Stimulated activated CD4-positive, alpha-beta T cell treated with anti-CD3 and anti-CD28 coated beads, Interleukin-4, amount 100 ng/mL, for 1 hour (primary cell): ENCODE results near the gene HLA-DMA.

Experiments used
- DNase-seq: peaks from one replicate; pipeline ENCODE4 v3.0.0-alpha.2; 2020

HLA-DMA gene

GRCh38 chr6:32952817-32953739 lies at the start of gene HLA-DMA:
Gene HLA-DMA, minus strand, starts transcription at chr6:32953097. Its CDS starts 61 bp downstream, at chr6:32953036.
- peak; percentile 59 for DNase-seq

DNA sequence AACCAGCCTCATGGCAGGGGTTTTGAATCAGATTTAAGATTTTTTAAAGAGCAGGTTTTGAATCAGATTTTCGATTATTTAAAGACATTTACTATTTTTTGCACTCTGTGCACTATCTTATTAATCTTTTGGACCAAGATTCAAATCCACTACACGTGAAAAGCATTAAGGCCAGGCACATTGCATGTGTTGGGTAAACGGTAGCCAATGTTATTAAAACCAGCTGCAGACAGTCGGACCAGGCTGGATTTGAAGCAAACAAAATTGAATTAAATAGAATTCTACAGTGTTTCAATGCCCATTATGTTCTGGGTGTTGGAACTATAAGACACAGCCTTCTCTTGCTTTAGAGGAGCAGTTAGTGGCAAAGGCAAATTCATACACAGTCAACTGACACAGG lies 48.8 kb upstream of the HLA-DMA start:
- DNase-seq = no peak

DNA sequence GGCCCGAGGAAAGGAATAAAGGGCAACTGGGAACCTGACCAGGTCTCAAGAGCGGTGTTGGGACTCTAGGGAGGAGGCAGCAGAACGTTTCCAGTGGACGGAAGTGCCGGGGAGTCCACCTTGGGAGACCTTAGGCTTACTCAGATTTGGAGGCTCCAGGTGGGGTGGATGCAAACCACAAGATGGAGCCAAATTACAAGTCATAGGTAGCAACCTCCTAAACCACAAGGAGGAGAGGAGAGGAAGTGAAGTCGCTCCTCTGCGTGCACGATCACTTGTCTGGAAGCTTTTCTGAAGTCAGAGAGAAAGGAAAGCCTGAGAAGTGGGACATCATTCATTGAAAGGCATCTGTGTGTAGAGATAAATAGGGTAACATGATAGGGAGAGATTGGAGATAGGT lies 47.2 kb upstream of the HLA-DMA start:
- no peak for DNase-seq

GRCh38 chr6:32995448-32995847 lies 42.6 kb upstream of the HLA-DMA start:
- DNase-seq = no peak

DNA sequence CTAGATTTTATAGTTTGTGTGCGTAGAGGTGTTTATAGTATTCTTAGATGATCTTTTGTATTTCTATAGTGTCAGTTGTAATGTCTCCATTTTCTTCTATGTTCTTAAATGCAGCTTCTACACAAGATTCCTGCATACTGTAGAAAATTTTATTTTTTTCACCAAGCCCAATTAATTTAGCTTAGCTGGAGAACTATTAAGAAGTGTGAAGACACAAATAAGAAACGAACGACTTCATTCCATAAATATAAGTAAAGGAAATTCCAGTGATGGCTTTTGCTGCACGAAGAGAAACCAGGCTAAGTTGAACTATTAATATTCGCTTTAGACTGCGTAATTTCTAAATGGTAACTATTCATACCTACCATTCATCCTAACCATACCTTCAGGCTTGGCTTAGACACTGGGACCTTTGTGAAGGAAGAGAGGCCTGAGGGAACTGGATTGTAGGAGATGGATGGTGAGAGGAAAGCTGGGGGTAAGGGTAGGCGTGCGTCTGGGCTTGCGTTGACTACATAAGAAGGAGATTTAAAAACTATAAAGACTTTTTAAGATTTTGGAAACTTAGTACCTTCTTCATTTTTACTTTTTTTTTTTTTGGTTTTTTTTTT lies 40.6 kb upstream of the HLA-DMA start:
- DNase-seq = no peak

GRCh38 chr6:32991972-32992371 lies 39.1 kb upstream of the HLA-DMA start:
- DNase-seq = no peak

- no peak for DNase-seq
Measured at GRCh38 chr6:32989368-32989767, 36.5 kb upstream of the HLA-DMA start.

- peak; percentile 93 for DNase-seq
Measured at GRCh38 chr6:32984622-32985389, 31.9 kb upstream of the HLA-DMA start.

- DNase-seq = no peak
Measured at GRCh38 chr6:32983964-32984621, 31.2 kb upstream of the HLA-DMA start.

GRCh38 chr6:32983493-32983848 lies 30.6 kb upstream of the HLA-DMA start:
- DNase-seq = no peak

DNA sequence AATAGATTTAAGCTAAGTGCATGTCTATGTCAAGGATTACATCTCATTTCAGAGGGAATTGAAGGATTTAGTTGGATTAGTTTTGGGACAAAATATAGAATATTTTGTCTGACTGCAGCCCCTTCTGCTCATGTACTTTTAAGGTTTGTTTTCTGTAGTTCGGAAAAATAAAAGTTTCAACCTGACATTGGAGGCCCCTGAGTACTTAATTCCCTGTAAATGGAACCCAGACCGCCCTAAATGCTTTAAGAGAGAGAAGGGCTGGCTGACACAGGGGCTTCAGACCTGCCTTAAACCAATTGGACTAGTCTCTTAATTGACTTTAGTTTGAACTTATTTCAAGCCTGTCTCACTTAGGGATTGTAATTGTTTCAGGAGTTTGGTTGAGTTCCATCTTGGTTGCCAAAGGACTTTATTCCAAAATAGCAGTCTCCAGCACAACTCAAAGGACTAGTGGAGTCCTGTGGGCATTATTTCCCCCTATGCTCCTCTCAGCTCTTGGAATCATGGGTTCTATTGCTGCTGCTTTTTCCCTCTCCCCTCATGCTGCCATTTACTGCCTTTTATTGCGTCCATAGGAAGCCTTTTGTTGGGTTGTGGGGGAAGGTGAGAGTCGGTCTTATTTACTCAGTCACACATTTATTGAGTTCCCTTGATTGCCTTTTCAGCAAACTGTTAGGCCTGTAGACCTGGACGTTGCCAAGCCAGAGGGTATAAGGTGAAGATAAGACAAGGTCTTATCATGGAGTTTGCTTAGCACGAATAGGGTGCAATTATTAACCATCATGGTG lies 30.0 kb upstream of the HLA-DMA start:
- no peak for DNase-seq

DNA sequence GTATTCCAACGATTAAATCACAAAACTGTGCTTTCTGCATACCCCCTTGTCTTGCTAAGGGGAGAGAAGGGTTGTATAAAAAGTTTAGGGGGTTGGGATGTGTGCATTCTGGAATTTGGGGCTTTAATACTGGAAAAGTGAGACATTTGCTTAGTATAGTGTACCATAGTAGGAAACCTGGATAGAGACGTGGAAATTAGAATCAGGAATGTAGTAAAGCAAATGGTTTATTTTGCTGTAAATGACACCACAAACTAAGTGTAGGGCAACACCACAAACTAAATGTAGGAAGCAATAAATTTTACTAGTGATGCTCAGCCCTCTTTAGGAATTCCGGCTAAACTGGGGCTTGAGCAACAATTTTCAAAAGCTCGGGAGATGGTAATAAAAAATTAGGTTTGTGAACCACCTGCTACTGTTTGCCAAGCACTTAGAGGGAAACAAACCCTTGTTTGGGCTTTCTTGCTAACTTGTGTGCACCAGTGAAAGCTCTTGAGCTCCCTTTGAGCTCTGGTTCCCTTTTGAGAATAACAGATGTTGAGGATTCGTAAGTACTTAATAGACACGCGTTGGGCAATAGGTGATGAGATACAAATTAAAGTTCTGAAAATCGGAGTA lies 29.3 kb upstream of the HLA-DMA start:
- no peak for DNase-seq

GRCh38 chr6:32980488-32981038 lies 27.7 kb upstream of the HLA-DMA start:
- no peak for DNase-seq

DNA sequence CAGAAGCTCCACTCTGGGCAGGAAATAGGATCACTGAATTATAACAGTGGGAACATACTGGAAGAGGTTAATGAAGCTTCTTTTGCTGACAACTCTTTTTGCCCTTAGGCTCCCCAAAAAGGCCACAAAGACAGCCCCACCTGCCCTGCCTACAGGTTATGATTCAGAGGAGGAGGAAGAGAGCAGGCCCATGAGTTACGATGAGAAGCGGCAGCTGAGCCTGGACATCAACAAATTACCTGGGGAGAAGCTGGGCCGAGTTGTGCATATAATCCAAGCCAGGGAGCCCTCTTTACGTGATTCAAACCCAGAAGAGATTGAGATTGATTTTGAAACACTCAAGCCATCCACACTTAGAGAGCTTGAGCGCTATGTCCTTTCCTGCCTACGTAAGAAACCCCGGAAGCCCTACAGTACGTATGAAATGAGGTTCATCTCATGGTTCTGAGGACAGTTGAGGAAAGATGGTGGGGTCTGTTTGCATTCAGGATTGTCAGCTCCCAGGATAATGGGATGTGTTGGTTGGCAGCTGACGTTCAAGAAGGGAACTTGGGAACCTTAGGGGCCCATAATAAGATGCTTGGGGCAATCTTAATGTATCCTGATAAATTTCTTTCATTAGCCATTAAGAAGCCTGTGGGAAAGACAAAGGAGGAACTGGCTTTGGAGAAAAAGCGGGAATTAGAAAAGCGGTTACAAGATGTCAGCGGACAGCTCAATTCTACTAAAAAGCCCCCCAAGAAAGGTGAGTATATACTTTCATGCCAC lies 27.0 kb upstream of the HLA-DMA start:
- no peak for DNase-seq

DNA sequence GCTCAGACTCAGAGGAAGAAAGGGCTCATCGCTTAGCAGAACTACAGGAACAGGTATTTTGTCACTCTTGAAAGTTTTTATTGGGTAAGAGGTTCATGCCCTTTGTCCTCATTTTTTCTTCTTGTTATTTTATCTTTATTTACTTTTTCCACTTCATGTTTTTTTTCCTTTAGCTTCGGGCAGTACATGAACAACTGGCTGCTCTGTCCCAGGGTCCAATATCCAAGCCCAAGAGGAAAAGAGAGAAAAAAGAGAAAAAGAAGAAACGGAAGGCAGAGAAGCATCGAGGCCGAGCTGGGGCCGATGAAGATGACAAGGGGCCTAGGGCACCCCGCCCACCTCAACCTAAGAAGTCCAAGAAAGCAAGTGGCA lies 25.0 kb upstream of the HLA-DMA start:
- DNase-seq = no peak

DNA sequence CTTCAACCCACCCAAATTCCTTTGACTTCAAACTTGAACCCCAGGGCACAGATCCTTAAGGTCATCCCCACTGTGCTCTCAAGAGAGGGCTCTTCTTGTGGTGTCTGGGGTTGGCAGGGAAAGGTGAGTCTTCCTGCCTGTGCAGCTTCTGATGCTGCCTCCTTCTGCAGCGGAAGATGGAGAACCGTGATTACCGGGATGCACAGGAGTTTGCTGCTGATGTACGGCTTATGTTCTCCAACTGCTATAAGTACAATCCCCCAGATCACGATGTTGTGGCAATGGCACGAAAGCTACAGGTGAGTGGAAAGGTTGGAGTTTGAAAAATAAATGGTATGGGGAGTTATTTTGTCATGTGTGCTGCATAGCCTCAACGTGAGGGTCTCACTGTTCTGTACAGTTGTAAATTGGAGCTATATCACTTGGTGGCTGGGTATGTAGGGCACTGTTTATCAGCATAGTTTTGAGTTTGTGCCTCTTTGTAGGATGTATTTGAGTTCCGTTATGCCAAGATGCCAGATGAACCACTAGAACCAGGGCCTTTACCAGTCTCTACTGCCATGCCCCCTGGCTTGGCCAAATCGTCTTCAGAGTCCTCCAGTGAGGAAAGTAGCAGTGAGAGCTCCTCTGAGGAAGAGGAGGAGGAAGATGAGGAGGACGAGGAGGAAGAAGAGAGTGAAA lies 24.5 kb upstream of the HLA-DMA start:
- no peak for DNase-seq

GRCh38 chr6:32976334-32977069 lies 23.6 kb upstream of the HLA-DMA start:
- no peak for DNase-seq

GRCh38 chr6:32975886-32976285 lies 23.0 kb upstream of the HLA-DMA start:
- DNase-seq = no peak

GRCh38 chr6:32974541-32975308 lies 21.8 kb upstream of the HLA-DMA start:
- DNase-seq = no peak
